M059J (cell line): ENCODE measurements around the gene BRMS1L. TPM values are rescaled to one million over a fixed set of nuclear protein-coding genes. Genes with fewer than 3 reads are reported as not detected.
"Not testable (repeated sequence)": the region's sequence is repeated elsewhere in the genome, so short reads cannot be mapped to it uniquely, and the experiment has no call there.

Experiments used
- DNase-seq: peaks from one replicate; pipeline ENCODE4 v3.0.0-alpha.2; 2012; ENCODE audit warnings: low read depth
- total RNA-seq: library from RNA; depleted of rRNA; stranded (reverse); fragments of >200 nt; shearing (Covaris generic); gene quantifications from 2 replicates; pipeline ENCODE4 v1.2.3, GENCODE V29; 2014; rRNA removed

The BRMS1L gene, protein sequence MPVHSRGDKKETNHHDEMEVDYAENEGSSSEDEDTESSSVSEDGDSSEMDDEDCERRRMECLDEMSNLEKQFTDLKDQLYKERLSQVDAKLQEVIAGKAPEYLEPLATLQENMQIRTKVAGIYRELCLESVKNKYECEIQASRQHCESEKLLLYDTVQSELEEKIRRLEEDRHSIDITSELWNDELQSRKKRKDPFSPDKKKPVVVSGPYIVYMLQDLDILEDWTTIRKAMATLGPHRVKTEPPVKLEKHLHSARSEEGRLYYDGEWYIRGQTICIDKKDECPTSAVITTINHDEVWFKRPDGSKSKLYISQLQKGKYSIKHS
- 4.1 and 5.5 TPM in 2 replicates for total RNA-seq

DNA sequence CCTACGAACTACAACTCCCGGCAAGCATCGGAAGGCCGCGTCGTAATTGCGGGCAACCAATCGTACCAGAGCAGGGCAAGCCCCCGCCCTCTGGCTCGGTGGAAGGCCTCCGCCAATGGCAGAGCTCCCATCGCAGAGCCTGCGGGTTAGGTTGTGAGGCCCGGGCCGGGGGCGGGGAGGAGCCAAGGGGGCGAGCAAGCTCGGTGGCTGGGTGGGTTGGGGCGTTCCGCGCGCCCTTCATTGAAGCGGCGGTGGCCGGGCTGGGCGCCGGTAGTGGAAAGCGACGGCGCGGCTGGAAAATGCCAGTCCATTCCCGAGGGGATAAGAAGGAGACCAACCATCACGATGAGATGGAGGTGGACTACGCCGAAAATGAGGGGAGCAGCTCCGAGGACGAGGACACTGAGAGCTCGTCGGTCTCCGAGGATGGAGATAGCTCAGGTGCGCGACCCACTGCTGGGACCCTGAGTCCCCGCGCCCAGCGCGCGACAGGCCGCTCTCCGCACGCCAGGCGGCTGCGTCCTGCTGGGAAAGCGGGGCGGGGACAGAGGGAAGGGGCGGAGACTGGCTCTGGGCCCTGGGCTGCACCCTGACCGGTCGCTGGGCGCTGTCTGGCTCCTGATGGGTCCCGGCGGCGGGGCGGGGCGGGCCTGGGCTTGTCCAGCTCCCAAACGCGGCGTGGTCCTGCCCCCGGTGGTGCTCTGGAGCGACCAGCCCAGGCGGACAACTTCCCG is at the start of gene BRMS1L:
Gene BRMS1L, plus strand, starts transcription at position 121 of the 734 bp plus-strand sequence. Its CDS starts 179 bp downstream, at position 300.
- peak; percentile 98 for DNase-seq

DNA sequence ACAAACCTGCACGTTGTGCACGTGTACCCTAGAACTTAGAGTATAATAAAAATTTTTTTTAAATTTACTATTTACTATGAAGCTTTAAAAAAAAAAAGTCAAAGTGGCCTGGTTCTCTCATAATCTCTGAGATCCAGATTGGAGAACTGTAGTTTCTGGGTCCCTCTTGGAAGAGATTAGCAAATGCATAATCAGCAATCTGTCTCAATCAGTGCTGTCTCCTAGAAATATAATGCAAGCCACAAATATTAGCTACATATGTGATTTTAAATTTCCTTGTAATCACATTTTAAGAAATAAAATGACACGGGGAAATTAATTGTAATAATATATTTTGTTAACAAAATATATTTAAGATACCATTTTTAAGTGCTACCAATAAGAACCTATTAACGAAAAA is 49.3 kb upstream of the BRMS1L start:
- no peak for DNase-seq

DNA sequence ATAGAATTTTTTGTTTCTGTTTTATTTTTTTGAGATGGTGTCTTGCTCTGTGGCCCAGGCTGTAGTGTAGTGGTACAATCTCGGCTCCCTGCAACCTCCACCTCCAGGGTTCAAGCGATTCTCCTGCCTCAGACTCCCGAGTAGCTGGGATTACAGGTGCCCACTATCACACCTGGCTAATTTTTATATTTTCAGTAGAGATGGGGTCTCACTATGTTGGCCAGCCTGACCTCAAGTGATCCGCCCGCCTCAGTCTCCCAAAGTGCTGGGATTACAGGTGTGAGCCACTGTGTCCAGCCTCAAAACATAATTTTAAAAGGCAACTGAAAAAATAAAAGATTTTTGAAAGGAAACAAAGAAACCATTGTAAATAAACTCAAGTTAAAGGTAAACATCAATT is 48.6 kb upstream of the BRMS1L start:
- DNase-seq: not testable (repeated sequence)

DNA sequence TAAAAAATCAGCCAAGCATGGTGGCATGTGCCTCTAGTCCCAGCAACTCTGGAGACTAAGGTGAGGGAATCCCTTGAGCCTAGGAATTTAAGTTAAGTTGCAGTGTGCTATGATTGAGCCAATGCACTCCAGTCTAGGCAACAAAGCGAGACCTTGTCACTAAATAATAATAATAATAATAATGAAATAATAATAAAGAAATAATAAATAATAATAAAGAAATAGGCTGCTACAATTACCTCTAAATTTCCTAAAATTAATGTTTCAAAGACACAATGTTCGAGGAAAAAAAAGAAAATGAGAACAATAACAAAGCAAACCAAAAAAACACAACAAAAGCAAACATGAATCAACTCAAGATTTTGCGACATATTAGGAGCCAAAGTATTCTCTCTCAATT is 46.8 kb upstream of the BRMS1L start:
- no peak for DNase-seq

DNA sequence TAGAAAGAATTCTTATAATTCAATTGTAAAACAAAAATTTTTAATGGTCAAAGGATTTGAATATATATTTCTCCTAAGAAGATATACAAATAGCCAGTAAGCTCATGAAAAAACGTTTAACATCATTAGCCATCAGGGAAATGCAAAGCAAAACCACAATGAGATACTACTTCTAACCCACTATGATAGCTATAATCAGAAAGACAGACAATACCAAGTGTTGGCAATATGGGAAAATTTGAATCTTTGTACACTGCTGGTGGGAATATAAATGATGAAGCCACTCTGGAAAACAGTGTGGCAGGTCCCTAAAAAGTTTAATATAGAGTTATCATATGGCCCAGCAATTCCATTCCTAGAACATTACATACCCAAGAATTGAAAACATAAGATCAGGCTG is 42.4 kb upstream of the BRMS1L start:
- DNase-seq: no peak

DNA sequence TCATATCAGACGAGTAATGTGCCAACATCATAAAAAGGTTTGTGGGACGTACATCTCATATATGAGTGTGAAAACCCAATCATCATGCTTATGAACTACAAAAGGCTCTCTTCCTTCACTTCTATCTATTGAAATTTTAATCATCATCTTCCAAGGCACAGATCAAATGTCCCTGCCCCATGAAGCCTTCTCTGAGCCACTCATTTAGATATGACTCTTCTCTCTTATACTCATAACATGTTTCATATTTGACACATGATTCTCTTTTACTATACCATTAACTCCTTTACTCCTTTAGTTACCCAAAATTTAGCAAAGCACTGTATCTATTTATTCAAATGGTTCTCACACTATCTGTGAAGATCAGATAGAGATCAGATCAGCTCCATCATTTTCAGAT is 39.3 kb upstream of the BRMS1L start:
- no peak for DNase-seq

DNA sequence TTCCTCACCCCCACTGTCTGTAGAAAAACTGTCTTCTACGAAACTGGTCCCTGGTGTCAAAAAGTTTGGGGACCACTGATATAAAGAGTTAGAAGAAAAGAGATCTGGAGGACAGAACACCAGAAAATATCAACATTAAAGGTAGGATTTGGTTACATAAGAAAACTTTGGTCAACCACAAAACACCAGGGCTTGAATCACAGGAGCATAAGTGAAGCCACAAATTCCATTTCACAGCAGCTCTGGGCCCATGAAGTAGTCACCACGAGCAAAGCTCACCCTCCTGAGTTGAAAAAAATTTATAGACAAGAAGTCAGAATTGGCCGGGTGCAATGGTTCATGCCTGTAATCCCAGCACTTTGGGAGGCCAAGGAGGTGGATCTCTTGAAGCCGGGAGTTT is 36.5 kb upstream of the BRMS1L start:
- peak; percentile 69 for DNase-seq

DNA sequence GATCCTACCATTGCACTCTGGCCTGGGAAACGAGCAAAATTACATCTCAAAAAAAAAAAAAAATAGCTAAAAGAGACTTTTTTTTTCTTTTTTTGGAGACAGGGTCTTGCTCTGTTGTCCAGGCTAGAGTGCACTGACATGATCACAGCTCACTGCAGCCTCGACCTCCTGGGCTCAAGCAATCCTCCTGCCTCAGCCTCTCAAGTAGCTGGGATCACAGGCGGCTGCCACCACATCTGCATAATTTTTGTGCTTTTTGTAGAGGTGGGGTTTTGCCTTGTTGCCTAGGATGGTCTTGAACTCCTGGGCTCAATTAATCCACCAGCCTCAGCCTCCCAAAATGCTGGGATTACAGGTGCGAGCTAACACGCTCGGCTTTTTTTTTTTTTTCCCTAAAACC is 28.3 kb upstream of the BRMS1L start:
- DNase-seq: no peak

DNA sequence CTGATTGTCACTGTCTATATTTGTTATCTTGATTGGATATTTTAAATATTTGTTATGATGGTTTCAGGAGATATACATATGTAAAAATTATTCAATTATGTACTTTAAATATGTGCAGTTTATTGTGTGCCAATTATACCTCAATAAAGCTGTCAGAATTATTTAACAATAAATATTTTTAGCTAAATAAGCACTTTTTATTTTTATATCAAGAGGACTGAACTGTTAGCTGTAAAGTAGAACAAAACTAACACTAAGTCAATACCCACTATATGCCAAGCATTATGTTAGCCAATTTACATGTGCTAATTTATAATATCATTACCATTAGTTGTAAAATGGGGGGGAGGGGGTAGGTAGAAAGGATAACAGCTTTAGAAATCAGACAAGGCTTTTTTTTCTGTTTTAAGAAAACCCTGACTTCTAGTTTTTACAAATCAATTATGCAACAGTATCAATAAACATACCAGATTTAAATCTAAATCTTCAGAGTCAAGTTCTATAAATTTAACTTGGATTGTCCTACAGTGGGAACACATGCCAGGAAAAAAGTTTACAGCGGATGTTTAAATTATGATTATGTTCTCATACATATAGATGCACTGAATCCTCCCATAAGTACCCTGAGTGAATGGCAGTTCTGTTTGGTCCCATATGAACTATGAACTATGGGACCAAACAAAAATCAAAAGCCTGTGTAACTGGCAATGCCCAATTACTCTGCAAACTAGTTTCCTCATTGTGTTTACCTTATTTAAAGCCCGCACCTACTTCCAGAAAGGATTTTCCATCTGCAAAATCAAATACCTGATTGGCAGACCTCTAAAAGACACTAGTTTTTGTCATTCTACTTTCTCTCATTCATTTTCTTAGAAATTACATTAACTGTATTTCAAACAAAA is 19.9 kb upstream of the BRMS1L start:
- DNase-seq: no peak

DNA sequence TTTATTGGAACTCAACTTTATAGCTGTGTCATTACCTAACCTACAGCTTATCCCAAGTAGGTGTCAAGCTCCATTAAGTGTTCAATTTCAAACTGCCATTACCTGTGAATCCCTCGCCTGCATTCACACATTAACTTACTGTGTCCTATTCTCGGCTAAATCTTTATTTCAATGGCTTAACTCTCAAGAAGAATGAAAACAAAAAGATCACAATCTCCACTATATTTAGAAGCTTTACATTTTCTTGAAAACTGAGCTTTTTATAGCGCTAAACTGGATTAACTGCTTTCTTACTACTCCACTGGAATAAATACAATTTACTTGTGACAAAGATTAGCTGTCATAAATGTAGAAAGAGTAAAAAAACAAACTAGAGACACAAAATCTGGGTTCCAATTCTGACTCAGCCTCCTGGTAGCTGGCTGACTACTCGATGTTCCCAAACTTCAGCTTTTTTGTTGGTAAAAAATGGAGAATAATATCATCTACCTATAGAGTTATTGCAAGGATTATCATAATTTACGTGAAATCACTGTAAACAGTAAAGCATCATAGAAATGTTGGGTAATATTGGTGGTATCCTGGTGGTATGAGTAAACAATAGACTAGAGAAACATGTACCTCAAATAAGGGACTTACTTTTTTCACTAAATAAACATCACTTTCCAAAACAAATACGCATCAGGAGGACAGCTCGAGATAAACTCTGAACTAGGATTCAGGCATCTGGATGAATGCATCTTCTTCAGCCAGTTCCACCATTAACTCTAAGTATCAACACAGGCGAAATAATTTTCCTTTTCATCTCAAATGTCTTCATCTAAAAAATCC is 18.8 kb upstream of the BRMS1L start:
- no peak for DNase-seq

DNA sequence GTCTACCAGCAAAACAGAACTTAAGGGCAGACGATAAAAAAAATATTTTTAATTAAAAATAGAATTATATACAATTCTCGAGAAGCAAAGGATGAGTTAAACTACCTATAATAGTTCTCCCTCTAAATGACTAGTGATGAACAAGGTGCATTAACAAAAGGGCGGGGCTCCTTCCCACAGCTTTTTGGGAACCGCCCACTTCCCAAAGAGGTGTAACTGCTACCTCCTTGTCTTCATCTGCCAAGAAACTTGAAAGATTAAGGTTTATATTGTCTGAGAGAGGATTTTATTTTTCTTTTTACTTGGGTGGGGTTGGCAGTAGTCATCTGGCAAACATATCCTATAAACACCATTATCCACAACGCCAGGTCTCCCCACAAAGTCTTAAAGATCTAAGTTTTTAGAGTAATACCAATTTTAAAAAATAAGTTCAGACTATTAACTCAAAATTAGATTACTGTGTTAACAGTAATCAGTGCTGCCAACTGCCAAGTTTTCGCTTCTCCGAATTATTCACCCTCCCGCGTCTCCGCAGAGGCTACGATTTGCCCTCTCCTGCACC is 18.0 kb upstream of the BRMS1L start:
- peak; percentile 46 for DNase-seq

DNA sequence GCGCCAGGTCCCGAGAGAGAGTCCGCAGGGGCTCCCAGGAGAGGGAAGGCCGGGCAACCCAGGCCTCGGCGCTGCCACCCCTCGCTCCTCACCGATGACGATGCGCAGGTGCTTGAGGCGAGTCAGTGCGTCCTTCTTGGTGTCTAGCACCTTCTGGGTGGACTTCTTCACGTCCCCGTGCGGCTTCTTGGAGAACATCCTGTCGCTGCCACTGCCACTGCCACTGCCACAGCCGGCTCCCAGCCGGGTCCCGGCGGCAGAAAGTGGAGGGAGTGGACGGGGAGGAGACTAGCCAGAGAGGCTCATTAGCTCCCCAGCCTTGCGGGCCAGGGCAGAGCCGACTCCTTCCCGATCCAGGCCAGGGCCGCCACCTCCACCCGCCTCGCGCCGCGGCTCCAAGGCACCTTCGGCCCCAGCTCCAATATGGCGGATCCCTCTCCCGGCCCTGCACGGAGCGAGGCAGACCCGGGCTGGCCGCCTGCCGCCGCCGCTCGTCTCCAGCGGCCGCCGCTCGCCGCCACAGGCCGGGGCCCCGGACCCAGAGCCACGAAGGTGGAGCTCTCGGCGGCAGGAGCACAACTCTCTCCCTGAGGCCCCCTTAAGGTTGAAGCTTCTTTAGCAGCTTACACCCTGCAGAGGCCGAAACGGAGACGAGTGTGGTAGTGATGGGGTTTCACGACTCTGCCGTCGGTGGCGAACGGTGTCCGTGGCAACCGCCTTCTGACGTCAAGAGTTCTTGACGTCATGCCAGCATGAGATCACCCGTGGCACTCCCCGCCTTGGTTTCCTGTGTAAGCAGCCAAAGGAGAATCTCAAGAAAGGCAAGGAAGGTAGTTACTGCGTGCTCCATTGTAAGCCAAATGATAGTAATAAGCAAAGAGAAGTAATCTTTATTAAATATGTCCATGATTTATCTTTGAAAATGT is 17.2 kb upstream of the BRMS1L start, which contains the start of gene RALGAPA1:
Gene RALGAPA1, minus strand, starts transcription at position 658 of the 926 bp plus-strand sequence. Its CDS starts 460 bp downstream, at position 198.
- peak; percentile 96 for DNase-seq

DNA sequence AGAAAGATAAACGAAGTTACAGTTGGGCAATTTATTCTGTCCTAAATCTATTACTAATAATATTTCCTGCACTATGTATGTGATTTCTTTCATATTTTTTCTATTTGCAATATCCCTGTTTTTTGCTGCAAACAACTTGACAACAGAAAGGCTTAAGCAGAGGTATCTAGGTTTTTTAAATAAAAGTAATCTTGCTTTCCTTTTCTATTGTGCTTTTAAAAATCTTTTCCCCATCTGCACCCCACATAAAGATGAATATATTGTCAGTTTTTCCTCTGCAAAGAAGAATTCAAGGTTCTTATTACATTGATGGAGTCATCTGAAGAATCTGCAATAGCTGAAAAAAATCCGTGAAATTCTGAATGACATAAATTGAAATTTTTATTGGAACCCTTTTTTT is 16.5 kb upstream of the BRMS1L start:
- no peak for DNase-seq

DNA sequence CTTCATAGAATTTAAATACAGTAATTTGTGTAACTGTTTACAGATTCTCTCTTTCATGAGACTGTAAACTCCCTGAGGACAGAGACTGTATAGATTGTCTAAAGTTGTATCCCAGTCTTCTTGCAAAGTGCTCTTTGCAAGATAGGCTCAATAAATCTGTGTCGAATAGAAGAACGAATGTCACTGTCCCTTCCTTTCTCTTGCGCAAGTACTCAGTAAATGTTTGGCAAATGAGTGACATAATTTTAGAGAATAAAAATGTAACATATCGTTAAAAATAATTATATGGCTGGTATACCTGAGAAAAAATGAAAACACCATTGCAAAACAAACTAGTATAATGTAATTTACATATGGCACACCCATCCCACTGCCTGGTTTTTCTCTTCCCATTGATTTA is 15.2 kb upstream of the BRMS1L start:
- DNase-seq: no peak

DNA sequence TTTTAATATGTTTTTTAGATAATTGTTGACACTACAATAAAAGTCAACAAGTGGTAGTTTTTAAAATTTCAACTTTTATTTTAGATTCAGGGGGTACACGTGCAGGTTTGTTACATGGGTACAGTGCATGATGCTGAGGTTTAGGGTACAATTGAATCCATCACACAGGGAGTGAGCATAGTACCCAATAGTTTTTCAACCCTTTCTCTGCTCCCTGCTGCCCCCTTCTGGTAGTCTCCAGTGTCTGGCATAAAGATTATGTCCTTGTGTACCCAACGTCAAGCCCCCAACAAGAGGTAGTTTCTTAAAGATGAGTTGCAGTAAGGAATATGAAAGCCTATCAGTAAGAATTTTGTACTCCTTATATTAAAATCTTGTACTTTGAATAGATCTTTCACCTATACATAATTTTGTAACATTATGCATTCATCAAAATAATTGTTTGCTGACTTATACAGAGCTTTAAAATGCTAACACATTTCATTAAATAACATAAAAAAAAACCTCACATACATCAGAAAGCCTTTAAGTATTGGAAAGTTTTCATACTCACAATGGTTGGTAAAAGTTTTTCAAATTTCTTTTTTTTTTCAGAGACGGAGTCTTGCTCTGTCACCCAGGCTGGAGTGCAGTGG is 11.7 kb upstream of the BRMS1L start:
- peak; percentile 62 for DNase-seq

DNA sequence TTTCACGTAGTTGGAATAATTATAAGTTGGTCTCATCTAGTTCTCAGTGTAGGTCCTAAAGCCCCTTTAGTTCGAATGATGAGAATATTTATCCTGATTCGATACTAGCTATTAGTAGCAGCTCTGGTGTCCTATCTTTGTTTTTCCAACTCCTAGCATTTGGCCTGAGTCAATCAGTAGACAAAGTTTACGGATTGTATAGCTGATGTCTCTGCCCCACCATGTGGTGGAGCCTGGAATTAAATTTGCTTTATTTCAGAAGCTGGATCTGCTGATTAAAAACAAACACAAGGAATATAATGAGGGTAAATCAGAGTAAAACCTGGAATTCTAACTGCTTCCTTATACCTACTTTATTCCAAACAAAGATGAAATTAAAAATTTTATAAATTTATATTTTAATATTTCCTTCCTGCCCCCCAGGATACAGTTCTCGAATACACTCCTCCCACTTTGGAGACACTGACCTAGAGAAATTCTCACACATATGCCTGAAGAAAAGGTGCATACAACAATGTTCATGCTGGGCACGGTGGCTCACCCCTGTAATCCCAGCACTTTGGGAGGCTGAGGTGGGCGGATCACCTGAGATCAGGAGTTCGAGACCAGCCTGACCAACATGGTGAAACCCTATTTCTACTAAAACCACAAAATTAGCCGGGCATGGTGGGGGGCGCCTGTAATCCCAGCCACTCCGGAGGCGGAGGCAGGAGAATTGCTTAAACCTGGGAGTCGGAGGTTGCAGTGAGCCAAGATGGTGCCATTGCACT is 7.6 kb upstream of the BRMS1L start:
- DNase-seq: peak; percentile 51

DNA sequence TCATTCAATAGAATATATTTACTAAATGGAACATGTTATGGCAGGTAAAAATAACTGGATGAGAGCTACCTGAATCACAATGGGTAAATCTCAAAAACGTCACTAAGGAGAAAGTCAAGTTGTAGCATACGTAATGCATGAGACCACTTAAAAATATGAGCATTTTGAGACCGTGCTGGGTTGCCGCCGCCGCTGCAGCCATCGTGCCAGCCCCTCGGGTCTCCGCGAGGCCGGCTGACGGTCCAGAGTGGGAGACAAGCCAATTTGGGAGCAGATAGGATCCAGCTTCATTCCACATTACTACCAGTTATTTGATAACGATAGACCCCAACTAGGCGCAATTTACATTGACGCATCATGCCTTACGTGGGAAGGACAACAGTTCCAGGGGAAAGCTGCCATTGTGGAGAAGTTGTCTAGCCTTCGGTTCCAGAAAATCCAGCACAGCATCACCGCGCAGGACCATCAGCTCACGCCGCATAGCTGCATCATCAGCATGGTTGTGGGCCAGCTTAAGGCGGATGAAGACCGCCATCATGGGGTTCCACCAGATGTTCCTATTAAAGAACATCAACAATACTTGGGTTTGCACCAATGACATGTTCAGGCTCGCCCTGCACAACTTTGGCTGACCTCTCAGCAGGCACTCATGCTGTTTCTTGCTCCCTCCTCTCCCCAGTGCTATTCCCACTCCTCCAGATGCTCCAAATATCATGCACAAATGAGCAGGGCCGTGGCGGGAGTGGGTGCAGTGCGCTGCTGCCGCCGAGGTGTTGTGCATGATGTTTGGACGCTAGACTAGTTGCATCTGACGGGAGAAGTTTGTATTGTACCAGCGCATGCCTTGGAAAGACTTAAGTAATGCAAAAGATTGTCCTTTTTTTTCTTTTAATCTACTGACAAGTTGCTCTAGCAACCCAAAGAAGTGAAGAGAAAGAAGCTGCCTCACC is 6.3 kb upstream of the BRMS1L start:
- no peak for DNase-seq
